Keratinocyte (primary cell): Measurements from ENCODE around the gene SHISA9. TPM values are rescaled to one million over a fixed set of nuclear protein-coding genes. Genes with fewer than 3 reads are reported as not detected.

Source experiments
- DNase-seq: peaks from one replicate; pipeline ENCODE4 v3.0.0-alpha.2; 2011; ENCODE audit warnings: low read depth, missing footprints, low spot score
- FAIRE-seq: peaks from 2 replicates; lab custom pipeline; 2011; peaks lifted over from hg19 to GRCh38; lab: Jason Lieb, UNC
- H2AFZ ChIP-seq: 2 replicates; pipeline ENCODE4 v1.6.0; 2012; ENCODE audit warnings: low read length, control low read depth, inconsistent platforms; ENCODE audit not compliant: control insufficient read depth
- H3K27ac ChIP-seq: 2 replicates; pipeline ENCODE4 v1.5.1; 2011; ENCODE audit warnings: low read length; ENCODE audit not compliant: control insufficient read depth, insufficient read depth
- H3K27me3 ChIP-seq: 3 replicates; pipeline ENCODE4 v1.6.0; 2011; ENCODE audit warnings: low read length; ENCODE audit not compliant: control insufficient read depth, insufficient read depth; ENCODE audit errors: extremely low read depth
- H3K36me3 ChIP-seq, 2 experiments: 2 replicates in 1 of 2; 3 replicates in 1 of 2; pipeline ENCODE4 v1.5.1; 2011; ENCODE audit warnings: low read length in 2 of 2, mild to moderate bottlenecking in 1 of 2; ENCODE audit not compliant: control insufficient read depth in 2 of 2, insufficient read depth in 2 of 2; ENCODE audit errors: extremely low read depth in 1 of 2
- H3K4me1 ChIP-seq: 3 replicates; pipeline ENCODE4 v1.5.1; 2011; ENCODE audit warnings: low read length; ENCODE audit not compliant: control insufficient read depth, insufficient read depth; ENCODE audit errors: extremely low read depth
- H3K4me2 ChIP-seq: 3 replicates; pipeline ENCODE4 v1.6.0; 2011; ENCODE audit warnings: low read depth, low read length; ENCODE audit not compliant: control insufficient read depth, insufficient read depth; ENCODE audit errors: extremely low read depth
- H3K4me3 ChIP-seq, 3 experiments: fragments of 200-600 bp in 1 of 3; sonication (generic) in 1 of 3; 2 replicates in 2 of 3; 3 replicates in 1 of 3; pipeline ENCODE4 v1.5.1; 2011 to 2016; ENCODE audit warnings: low read length in 3 of 3, mild to moderate bottlenecking in 3 of 3, control low read depth in 2 of 3, inconsistent platforms in 1 of 3, low read depth in 1 of 3, mixed read lengths in 1 of 3, mixed run types in 1 of 3, moderate library complexity in 1 of 3; ENCODE audit not compliant: control insufficient read depth in 2 of 3, insufficient read depth in 2 of 3; ENCODE audit errors: extremely low read depth in 1 of 3
- H3K79me2 ChIP-seq: 2 replicates; pipeline ENCODE4 v1.6.0; 2012; ENCODE audit warnings: low read length; ENCODE audit not compliant: control insufficient read depth, insufficient read depth
- H3K9ac ChIP-seq: 3 replicates; pipeline ENCODE4 v1.6.0; 2011; ENCODE audit warnings: low read length; ENCODE audit not compliant: control insufficient read depth, insufficient read depth; ENCODE audit errors: extremely low read depth
- H3K9me1 ChIP-seq: 3 replicates; pipeline ENCODE4 v1.6.0; 2011; ENCODE audit warnings: low read length; ENCODE audit not compliant: control insufficient read depth, insufficient read depth; ENCODE audit errors: extremely low read depth
- H3K9me3 ChIP-seq: 2 replicates; pipeline ENCODE4 v1.5.1; 2012; ENCODE audit warnings: low read depth, low read length; ENCODE audit not compliant: control insufficient read depth
- H4K20me1 ChIP-seq: 3 replicates; pipeline ENCODE4 v1.6.0; 2011; ENCODE audit warnings: low read length; ENCODE audit not compliant: control insufficient read depth, insufficient read depth; ENCODE audit errors: extremely low read depth
- EZH2 ChIP-seq: IDR thresholded peaks from one replicate; pipeline ENCODE4 v1.6.1; 2012; ENCODE audit warnings: inconsistent platforms, mild to moderate bottlenecking, low read length, moderate library complexity
- dilution Hi-C: fragments of 300-500 bp; cut with MboI; formaldehyde crosslinking; loops from one replicate; pipeline ENCODE4 v1.7.0; 2020; ENCODE audit warnings: low sequenced_read_pairs; ENCODE audit not compliant: extremely low pct_ligation_motif_present
- polyA plus RNA-seq, 5 experiments: library from polyadenylated mRNA; depleted of rRNA in 3 of 5; stranded (reverse) in 3 of 5; stranded (forward) in 1 of 5; unstranded in 1 of 5; fragments of >200 nt; gene quantifications; 1 replicate in 1 of 5; 2 replicates in 3 of 5; 3 replicates in 1 of 5; pipeline versions ENCODE4 v1.2.1 to v1.2.3, GENCODE V29; 2011 to 2012; ENCODE audit warnings: missing spikeins in 2 of 5, low read depth in 1 of 5, low replicate concordance in 1 of 5
- TF ChIP-seq, protein P1 (sequence below), 3 experiments: IDR thresholded peaks in 1 of 3; conservative IDR thresholded peaks in 1 of 3; optimal IDR thresholded peaks in 1 of 3; 2 replicates in 2 of 3; 3 replicates in 1 of 3; pipeline versions ENCODE3 to v1.5.1; 2011; ENCODE audit warnings: low read length in 3 of 3, mild to moderate bottlenecking in 3 of 3, moderate library complexity in 2 of 3, control low read depth in 1 of 3, inconsistent platforms in 1 of 3; ENCODE audit not compliant: insufficient read depth in 2 of 3; ENCODE audit errors: extremely low read depth in 1 of 3

Gene SHISA9
- polyA plus RNA-seq, 1 donor (not counting 4 experiments of a cell fraction or from before 2014, with no cell fraction given), result 0.28 TPM

DNA sequence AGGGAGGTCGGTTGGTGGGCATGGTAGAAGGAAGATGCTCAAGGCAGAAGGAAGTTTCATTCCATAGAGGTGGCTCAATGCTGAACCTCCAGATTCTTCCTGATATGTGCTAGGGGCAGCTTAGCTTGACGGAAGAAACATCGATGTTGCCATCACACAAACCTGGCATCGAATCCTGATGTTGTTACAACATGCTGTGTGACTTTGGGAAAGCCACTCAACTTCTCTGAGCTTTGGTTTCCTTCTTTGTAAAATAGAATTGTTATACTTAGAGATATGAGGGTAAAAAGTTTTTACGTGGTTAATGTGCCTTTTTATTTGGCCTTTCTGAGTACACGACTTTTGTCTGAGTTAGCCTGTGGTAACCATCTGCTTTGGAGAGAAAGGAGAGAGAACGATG lies 287.9 kb downstream of the SHISA9 start:
- H3K9me1 ChIP-seq, result no peaks in the 10 kb centered on the region
- no peak overlapping the region for H3K27ac ChIP-seq
- no peaks in the 10 kb centered on the region for H4K20me1 ChIP-seq
- no peak overlapping the region for H3K9ac ChIP-seq
- H3K9me3 ChIP-seq, result no peaks in the 10 kb centered on the region
- no peak for FAIRE-seq
- no peaks in the 10 kb centered on the region for H3K36me3 ChIP-seq
- dilution Hi-C loops, result no loop called here
- H2AFZ ChIP-seq, result no peak overlapping the region
- H3K27me3 ChIP-seq, result no peaks in the 10 kb centered on the region
- H3K79me2 ChIP-seq, result no peaks in the 10 kb centered on the region
- no peak overlapping the region for H3K4me2 ChIP-seq
- no peaks in the 10 kb centered on the region for H3K4me1 ChIP-seq
- no peak for DNase-seq
- H3K4me3 ChIP-seq, result no peak overlapping the region
- no peak for TF ChIP-seq EZH2
- TF ChIP-seq, protein P1, sequence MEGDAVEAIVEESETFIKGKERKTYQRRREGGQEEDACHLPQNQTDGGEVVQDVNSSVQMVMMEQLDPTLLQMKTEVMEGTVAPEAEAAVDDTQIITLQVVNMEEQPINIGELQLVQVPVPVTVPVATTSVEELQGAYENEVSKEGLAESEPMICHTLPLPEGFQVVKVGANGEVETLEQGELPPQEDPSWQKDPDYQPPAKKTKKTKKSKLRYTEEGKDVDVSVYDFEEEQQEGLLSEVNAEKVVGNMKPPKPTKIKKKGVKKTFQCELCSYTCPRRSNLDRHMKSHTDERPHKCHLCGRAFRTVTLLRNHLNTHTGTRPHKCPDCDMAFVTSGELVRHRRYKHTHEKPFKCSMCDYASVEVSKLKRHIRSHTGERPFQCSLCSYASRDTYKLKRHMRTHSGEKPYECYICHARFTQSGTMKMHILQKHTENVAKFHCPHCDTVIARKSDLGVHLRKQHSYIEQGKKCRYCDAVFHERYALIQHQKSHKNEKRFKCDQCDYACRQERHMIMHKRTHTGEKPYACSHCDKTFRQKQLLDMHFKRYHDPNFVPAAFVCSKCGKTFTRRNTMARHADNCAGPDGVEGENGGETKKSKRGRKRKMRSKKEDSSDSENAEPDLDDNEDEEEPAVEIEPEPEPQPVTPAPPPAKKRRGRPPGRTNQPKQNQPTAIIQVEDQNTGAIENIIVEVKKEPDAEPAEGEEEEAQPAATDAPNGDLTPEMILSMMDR (optimal IDR thresholded peaks at IDR 0.05 in 1 of 3, IDR thresholded peaks at IDR 0.05 in 1 of 3, conservative IDR thresholded peaks at IDR 0.05 in 1 of 3; ENCODE audit: extremely low read depth in 1 of 3, insufficient read depth in 2 of 3, low read length in 3 of 3), result no peak

DNA sequence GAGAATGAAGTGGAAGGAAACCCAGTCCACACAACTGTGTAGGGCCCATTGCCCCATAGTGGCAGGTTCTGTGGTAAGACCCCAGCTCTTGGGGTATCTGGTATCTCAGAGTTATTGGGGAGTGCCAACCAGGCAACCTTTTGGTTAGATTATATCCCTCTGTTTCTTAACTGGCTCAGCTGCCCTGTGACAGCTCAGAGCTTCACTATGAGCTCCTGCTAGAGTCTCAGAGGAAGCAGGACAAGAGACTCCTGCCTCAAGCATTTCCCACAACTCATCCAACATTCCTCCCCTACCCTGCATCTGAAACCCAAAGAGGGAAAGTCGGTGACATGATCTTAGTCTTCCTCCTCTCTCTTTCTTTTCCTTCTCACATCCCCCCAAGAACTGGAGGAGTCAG lies 292.3 kb downstream of the SHISA9 start:
- dilution Hi-C loops, result no loop called here
- TF ChIP-seq, protein P1 (optimal IDR thresholded peaks at IDR 0.05 in 1 of 3, IDR thresholded peaks at IDR 0.05 in 1 of 3, conservative IDR thresholded peaks at IDR 0.05 in 1 of 3; ENCODE audit: extremely low read depth in 1 of 3, insufficient read depth in 2 of 3, low read length in 3 of 3), result no peak
- no peak for TF ChIP-seq EZH2
- Histone ChIP-seq H3K4me3 (no peak overlapping the region), H3K9ac (no peak overlapping the region), H3K9me1 (no peaks in the 10 kb centered on the region), H2AFZ (no peak overlapping the region), H3K9me3 (no peaks in the 10 kb centered on the region), H3K36me3 (no peaks in the 10 kb centered on the region), H3K27me3 (no peaks in the 10 kb centered on the region), H4K20me1 (no peaks in the 10 kb centered on the region), H3K4me1 (no peaks in the 10 kb centered on the region), H3K27ac (no peak overlapping the region), H3K79me2 (no peaks in the 10 kb centered on the region), H3K4me2 (no peak overlapping the region)
- DNase-seq (no peak), FAIRE-seq (no peak)
